ENCODE measurements around the gene INF2.

The INF2 gene

DNA sequence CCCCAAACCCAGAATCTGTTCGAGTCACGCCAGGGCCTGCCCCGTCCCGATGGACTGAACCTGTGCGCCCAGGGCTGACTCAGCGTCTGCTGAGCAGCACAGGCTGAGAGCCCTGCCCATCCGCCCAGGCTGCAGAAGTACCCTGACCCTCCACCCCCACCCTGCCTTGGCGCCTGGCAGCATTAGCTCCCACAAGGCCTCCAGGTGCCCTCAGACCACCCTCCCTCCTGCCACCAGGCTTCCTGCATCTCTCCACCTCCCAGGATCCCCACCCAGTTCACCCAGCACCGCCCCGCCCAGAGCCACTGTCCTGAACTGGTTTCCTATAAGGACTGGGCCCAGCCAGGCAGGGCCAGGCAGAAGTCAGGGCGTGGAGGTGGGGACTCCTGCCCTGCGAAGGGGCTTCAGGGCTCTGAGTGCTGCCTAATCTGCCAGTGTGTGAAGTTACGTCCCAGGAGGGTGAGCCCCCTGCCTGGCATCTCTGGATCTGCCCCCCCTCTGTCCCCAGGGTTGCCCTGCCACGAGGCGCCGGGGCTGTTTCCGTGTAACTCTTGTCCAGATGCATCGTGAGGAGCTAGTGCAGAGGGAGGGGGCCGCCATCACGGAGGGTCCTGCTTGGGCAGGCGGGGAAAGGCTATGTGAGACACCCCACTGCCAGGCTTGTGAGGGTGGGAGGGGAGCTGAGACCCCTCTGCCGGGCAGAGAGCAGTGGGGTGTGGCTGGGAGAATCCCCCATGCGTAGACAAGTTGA, 43.7 kb downstream of the INF2 start:
- DNase-seq (ENCODE audit: low read depth in 1 of 2, low spot score in 1 of 2): no peak

DNA sequence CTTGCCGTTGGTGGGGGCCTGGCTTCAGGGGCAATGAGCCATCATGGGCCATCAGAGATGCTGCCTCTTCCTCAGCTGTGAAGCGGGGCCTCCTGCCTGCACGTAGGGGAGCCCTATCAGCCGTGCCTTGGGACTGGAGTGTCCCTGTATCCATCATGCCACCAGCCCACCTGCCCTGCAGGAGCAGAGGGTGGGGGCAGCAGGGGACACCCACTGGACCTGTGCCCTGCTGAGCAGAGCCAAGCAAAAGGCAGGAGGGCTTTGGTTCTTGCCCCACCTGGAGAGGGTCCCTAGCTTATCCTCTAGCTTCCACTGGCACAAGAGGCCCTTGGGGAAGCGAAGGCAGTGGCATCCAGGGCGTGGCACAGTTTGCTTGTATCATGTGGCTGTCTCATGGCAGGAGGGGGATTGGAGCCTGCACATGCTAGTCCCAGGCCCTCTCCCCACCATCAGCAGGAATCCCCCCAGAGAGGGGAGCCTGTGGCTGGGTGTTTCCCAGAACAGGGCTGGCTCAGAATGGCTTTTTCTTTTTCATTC, 44.7 kb downstream of the INF2 start:
- no peak for DNase-seq (ENCODE audit: low read depth in 1 of 2, low spot score in 1 of 2)

GRCh38 chr14:104734601-104734990, 45.2 kb downstream of the INF2 start:
- no peak for DNase-seq (ENCODE audit: low read depth in 1 of 2, low spot score in 1 of 2)

- DNase-seq (ENCODE audit: low read depth in 1 of 2, low spot score in 1 of 2): no peak
Measured at GRCh38 chr14:104734991-104735779, 45.8 kb downstream of the INF2 start.

- no peak for DNase-seq (ENCODE audit: low read depth in 1 of 2, low spot score in 1 of 2)
Measured at GRCh38 chr14:104735830-104736642, 46.6 kb downstream of the INF2 start.

DNA sequence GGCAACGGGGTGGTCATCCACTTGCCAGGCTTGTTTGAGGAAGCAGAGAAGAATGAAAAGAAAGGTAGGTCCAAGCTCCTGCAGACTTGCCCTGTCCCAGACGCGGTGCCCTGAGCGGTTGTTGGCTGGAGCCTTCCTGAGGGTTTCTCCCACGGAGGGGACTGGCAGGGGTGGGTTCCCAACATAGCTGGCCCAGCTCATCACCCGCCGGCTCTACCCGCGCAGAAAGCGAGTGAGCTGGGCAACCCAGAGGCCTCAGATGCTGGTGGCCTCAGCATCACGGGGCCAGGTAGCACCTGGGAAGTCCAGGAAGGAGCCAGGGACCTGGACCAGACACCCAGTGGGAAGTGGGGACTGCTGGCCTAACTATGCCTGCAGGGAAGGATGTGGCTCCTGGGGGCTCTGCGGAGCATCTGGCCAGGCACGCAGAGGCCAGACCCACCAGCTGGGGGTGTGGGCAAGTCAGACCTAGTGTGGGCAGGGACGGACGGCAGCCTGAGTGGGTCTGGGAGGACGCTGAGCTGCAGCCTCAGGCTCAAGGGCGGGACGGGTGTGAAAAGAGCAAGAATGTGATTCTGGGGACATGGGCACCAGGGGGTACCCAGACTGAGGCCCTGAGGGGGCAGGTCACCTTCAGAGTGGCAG, 49.1 kb downstream of the INF2 start:
- no peak for DNase-seq (ENCODE audit: low read depth in 1 of 2, low spot score in 1 of 2)

DNA sequence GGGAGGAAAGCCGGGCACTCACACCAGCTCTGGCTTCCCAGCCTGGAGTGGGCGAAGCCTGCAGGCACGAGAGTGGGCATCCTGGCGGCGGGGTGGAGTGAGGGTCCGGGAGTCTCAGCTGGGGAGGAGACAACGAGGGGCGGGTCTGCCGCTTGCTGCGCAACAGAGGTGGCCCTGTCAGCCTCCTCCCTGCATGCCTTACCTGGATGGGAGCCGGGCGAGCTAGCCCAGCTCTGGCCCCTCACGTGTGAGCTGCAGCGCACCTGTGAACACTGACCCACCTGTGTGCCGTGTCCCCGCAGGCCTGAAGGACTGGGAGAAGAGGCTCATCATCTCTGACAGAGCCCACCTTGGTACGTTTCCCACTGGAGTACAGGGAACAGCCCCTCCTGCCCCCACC, 49.6 kb downstream of the INF2 start:
- no peak for DNase-seq (ENCODE audit: low read depth in 1 of 2, low spot score in 1 of 2)

GRCh38 chr14:104739546-104740516, 50.4 kb downstream of the INF2 start:
- DNase-seq (ENCODE audit: low read depth in 1 of 2, low spot score in 1 of 2): no peak

DNA sequence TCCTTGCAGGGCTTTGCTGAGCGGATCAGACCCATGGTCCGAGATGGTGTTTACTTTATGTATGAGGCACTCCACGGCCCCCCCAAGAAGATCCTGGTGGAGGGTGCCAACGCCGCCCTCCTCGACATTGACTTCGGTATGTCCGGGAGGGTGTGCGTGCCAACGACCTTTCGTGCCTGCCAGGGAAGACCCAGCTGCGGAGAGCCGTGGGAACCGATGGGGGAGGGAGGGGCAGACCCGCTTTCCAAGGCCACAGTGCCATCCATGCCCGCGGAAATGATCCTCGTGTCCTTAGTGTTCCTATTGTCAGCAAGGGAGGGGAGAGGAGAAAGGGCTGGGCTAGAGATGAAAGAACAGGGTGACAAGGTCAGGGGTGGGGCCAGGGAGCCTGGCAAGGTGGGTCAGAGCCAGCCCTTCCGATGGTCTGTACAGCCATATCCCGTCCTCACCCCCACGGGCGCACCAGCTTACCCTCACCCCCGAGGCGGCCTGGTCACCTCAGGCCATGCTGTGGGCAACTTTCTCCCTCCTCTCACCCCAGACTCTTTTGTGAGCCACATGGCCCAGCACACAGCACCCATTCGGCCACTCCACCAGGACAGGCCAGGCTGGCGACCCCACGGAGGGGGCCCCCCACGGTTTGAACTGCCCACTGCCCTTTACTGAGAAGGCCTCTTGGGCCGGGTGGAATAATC, 51.8 kb downstream of the INF2 start:
- DNase-seq (ENCODE audit: low read depth in 1 of 2, low spot score in 1 of 2): no peak

DNA sequence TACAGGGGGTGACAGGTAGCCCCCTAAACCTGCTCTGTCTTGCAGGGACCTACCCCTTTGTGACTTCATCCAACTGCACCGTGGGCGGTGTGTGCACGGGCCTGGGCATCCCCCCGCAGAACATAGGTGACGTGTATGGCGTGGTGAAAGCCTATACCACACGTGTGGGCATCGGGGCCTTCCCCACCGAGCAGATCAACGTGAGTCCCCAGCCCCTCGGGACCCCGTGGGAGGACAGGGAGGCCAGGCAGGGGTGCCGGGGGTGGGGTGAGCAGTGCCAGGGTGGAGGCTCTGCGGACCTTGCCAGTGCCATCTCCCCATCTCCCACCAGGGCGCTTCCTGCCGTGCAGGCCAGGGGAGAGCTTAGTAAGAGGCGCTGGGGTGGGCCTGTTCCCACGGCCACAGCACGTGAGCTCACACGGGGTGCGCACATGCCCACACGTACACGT, 52.4 kb downstream of the INF2 start:
- no peak for DNase-seq (ENCODE audit: low read depth in 1 of 2, low spot score in 1 of 2)

DNA sequence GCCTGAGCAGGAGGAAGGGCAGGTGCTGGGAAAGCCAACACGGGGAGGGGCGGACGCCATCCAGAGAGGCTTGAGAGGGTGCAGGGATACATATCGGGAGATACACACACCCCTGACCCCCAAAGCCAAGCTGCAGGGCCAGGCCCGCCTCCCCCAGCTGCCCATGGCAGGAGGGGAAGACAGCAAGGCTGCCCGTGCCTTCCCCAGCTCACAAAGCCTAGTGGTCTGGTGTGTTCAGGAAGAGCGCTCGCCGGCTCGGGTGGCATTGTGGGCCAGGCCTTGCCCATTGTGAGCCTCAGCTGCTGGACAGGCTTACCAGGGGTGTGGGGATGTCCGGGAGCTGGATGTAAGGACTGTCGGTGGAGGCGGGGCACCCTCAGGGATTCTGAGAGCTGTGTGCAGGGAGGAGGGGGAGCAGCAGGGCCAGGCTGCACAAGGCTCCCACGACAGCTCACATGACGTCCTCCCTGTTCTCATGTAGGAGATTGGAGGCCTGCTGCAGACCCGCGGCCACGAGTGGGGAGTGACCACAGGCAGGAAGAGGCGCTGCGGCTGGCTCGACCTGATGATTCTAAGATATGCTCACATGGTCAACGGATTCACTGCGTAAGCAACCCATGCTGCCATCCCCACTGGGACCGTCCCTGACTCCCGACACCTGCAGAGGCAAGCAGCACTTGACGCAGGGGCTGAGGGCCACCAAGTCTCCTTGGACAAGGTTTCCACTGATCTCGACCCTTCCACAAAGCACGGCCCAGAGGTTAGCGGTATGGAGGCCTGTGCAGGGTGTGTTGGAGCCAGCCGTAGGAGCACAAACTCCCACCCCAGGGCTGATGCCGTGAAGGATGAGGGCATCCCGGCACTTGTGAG, 53.4 kb downstream of the INF2 start:
- no peak for DNase-seq (ENCODE audit: low read depth in 1 of 2, low spot score in 1 of 2)

DNA sequence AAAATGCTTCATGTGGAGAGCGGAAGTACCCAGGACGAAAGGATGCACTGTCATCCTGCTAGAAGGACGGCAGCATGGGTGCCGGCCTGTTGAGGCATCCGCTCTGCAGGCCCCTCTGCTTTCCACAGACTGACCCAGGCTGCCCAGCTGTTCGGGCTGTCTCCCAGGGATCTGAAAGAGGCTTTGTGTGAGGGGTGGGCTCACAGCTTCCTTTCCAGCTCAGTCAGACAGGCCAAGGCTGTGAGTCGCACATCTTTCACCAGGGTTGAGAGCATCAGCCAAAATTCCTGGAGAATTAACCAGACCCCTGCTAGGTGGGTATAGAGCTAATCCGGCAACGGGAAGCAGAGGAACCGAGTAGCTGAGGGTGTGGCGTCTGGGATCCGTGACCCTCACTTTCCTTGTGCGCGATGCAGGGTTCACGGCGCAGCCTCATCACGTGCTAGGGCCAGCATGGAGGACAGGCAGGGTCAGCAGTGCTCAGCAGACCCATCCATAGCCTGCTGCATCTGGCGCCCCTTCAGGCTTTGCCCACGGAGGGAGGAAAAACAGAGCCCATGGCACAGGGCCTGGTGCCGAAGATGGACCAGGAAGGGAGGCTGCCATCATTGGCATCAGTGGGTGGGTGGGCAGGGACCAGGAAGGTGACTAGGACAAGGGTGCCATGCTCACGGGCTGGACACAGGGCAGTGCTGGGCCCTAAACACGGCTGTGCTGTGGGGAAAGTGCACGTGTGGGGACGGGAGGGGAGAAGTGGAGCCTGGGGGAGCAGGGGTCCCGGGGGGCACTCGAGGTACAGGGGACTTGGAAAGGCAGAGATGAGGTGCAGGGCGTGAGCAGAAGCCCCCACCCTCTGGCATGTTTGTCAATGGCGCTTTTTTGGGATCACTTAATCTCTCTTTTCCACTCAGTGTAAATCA, 54.3 kb downstream of the INF2 start:
- DNase-seq (ENCODE audit: low read depth in 1 of 2, low spot score in 1 of 2): no peak

GRCh38 chr14:104744484-104744883, 55.1 kb downstream of the INF2 start:
- no peak for DNase-seq (ENCODE audit: low read depth in 1 of 2, low spot score in 1 of 2)

DNA sequence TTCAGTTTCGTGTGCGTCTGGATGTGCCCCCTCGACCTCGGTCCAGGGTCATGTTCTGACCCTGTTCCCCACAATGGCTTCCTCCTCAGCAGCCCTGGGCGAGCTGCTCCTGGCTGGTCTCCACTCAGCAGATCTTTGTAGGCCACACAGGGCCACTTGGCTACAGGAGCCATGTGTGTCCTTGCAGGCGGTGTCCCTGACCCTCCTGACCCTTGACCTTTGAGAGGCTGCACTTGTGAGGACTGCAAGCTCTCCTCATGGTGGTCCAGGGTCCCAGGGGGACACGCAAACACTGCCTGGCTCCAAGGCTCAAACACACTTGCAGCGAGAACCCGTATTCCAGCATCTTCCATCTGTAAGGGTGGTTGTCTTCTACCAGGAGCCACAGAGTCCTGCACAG, 56.0 kb downstream of the INF2 start:
- no peak for DNase-seq (ENCODE audit: low read depth in 1 of 2, low spot score in 1 of 2)

DNA sequence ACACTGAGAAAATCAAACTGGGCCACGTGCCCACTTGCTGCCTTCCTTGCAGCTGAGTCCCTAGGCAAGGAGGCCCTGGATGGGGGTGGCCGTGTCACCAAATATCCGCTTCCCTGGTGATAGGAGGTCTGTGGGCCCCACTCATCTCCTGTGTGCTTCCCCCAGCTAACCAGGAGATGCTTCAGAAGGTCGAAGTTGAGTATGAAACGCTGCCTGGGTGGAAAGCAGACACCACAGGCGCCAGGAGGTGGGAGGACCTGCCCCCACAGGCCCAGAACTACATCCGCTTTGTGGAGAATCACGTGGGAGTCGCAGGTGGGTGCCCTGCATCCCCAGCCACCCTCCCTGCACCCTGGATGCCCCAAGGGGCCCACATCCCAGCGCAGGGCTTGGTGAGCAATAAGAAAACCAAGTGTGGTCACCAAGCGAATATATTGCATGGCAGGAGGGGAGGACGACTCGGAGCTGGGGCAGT, 56.7 kb downstream of the INF2 start:
- no peak for DNase-seq (ENCODE audit: low read depth in 1 of 2, low spot score in 1 of 2)

GRCh38 chr14:104746934-104747481, 57.6 kb downstream of the INF2 start:
- no peak for DNase-seq (ENCODE audit: low read depth in 1 of 2, low spot score in 1 of 2)

DNA sequence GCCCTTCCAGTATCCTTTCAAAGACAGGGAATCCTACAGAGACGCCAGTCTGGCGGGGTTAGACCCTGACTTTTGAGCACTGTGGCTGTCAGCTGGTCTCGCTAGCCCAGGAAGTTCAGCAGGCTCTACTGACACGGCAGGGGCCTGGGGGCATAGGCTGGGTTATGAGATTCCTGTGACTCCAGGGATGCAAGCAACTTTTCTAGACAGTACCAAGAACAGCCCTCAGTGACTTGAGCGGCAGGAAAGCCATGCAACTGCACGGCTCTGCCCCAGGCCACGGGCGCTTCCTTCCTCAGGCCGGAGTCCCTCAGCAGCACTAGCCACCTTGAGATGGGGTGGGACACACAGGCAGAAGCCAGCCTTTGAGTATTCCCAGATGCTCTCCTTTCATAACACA, 58.5 kb downstream of the INF2 start:
- no peak for DNase-seq (ENCODE audit: low read depth in 1 of 2, low spot score in 1 of 2)
